Measurements from ENCODE around the gene OR51B4.
"Not testable (repeated sequence)": the region's sequence is repeated elsewhere in the genome, so short reads cannot be mapped to it uniquely, and the experiment has no call there.

The OR51B4 gene

DNA sequence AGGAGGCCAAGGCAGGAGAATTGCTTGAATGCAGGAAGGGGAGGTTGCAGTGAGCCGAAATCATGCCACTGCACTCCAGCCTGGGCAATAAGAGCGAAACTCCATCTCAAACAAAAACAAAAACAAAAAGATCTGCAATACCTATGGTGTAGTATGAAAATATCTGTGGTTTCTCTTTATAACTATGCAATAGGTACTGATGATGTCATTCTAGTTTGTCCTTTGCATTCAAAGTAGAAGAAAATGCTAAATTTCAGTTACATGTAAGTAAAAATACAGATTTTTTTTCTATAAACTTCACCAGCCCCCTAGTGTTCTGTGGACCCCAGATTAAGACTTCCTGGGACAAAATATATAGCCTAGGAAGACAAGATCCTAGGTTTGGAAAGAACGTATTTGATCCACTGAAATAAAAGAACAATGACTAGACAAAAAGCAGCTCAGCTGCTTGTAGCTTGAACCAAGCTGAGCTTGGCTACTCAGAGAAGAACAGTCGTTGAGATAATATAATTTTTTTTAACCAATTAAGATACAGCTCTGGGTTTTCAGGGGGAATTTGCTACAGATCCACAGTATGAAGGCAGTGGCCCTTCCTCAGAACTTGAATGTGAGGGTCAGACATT lies 29.2 kb downstream of the OR51B4 start:
- no peak for DNase-seq

DNA sequence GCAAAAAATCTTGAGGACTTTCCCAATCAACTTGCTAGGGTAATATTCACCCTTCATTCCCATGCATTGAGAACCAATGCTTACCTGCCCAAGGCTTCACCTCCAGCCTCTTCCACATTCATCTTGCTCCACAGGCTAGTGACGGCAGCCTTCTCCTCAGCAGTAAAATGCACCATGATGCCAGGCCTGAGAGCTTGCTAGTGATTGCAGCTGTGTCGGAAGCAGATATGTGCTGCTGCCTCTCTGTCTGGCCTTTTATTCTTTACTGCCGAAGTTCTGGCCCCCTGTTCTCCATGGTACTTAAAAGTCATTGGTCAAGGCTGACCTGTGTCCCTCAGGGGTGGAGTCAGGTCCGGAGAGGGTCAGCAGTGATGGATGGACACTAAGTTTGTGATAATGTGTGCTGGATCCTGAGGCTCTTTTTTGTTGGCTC lies 32.0 kb downstream of the OR51B4 start, which contains the start of gene HBE1:
Gene HBE1 (minus strand): TSS at position 231 of the 433 bp plus-strand sequence. CDS start 55 bp downstream, at position 176.
- no peak for DNase-seq

DNA sequence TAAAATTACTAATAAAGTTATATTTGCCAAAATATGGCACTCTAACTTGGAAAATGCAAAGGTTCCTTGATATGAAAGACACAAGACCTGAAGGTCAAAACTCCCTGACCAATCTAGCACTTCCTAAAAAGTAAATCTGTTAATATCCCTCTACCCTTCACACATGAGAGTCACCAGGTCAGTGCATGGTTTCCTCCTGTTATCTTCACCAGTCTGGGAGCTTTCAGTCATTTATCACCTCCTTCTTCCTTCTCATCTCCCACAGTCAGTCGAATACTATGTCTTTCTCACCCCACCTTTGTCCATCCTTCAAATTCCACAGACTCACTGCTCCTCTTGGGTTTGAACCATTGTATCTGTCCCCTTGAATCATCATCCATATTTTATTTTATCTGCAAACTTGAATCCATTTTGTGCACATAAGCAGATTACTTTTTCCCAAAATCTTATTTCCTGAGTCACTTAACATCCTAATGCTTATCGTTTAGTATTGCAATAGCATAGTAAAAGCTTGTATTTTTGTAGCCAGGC lies 34.6 kb downstream of the OR51B4 start:
- DNase-seq = no peak

DNA sequence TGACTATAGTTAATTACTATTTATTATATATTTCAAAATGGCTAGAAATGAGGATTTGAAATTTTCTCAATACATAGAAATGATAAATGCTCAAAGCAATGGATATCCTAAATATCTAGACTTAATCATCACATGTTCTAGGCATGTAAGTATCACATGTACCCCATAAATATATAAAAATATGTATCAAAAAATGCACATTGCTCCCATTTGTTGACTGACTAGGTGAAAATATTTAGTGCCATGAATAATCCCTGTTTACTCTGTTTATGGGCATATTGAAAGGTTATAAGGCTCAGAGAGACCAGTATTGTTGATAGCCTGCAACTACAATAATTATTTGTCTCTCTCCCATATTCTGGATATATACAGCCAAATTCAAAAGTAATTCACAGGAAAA lies 35.1 kb downstream of the OR51B4 start:
- no peak for DNase-seq

DNA sequence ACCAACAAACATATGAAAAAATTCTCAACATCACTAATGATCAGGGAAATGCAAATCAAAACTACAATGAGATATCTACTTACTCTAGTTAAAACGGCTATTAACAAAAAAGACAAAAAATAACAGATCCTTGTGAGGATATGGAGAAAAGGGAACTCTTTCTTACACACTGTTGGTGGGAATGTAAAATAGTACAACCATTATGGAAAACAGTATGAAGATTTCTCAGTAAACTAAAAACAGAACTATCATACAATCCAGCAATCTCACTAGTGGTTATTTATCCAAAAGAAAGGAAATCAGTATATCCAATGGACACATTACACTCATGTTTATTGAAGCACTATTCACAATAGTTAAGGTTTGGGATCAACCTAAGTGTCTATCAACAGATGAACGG lies 35.9 kb downstream of the OR51B4 start:
- no peak for DNase-seq

DNA sequence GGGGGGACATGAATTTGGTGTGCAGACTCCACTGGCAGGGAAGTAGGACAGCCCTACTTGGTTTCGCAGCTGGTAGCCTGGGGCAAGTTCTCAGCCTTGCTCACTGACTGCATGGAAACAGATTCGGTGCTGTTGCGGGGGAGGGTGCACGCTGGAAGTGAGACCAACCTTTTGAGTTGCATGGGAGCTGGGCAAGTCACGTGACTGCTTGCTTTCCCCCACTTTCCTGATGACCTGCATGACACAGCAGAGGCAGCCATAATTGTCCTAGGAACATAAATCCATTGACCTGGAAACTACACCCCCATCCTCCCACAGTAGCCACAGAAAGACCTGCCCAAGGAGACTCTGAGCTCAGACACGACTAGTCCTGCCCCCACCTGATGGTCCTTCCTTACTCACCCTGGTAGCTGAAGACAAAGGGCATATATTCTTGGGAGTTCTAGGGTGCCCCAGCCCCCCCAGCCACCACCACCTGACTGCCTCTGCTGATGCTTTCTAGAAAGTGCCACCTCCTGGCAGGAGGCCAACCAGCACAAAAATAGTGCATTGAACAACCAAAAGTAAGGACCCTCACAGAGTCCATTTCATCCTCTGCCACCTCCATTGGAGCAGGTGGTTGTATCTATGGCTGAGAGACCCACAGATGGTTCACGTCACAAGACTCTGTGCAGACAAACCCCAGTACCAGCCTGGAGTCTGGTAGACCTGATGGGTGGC lies 43.0 kb downstream of the OR51B4 start:
- no peak for DNase-seq

DNA sequence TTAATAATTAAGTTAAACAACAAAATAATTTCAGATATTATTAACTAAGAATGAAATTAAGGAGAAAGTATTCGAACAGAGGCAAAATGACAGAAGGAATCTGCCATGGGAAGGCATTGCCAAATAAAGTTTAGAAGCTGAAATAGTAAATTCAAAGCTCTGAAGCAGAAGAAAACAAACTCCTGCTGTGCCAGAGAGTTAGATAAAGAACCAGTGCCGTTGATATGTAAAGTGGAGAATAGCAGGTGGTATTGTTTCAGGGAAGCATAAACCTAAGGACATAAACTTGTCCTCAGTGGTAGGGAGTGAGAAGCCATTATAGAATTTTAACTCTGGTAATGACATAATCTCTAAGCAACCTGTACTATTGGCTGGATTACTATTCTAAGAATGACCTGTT lies 44.5 kb downstream of the OR51B4 start:
- DNase-seq = no peak

DNA sequence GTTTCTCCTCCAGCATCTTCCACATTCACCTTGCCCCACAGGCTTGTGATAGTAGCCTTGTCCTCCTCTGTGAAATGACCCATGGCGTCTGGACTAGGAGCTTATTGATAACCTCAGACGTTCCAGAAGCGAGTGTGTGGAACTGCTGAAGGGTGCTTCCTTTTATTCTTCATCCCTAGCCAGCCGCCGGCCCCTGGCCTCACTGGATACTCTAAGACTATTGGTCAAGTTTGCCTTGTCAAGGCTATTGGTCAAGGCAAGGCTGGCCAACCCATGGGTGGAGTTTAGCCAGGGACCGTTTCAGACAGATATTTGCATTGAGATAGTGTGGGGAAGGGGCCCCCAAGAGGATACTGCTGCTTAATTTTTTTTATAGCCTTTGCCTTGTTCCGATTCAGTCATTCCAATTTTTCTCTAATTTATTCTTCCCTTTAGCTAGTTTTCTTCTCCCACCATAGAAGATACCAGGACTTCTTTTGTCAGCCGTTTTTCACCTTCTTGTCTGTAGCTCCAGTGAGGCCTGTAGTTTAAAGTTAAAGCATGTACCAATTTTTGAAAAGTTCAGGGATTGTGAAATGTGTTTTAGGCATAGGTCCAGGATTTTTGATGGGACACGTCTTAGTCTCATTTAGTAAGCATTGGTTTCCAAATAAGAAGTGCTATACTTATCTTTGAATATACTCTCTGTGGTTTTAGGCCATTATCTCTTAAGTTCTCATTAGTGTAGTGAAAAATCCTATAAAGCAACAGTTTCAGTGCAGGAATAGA lies 46.9 kb downstream of the OR51B4 start, which contains the start of gene HBG2:
Gene HBG2 (minus strand): TSS at position 136 of the 768 bp plus-strand sequence. CDS start 53 bp downstream, at position 83.
- not testable (repeated sequence) for DNase-seq

DNA sequence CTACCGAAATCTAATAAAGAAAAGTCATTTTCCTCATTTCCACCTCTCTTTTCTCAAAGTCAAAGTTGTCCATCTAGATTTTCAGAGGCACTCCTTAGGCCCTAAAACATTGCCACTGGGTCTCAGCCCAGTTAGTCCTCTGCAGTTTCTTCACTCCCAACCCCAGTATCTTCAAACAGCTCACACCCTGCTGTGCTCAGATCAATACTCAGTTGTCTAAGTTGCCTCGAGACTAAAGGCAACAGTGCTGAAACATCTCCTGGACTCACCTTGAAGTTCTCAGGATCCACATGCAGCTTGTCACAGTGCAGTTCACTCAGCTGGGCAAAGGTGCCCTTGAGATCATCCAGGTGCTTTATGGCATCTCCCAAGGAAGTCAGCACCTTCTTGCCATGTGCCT lies 47.7 kb downstream of the OR51B4 start:
- not testable (repeated sequence) for DNase-seq

DNA sequence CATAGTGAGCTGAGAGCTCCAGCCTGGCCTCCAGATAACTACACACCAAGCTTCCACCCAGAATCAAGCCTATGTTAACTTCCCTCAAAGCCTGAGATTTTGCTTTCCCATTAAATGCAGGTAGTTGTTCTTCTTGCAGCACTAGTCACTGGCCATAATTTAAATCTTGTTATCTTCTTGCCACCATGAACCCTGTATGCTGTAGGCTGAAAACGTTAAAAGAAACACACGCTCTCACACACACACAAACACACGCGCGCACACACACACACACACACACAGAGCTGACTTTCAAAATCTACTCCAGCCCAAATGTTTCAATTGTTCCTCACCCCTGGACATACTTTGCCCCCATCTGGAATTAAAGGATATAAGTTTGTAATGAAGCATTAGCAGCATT lies 48.3 kb downstream of the OR51B4 start:
- not testable (repeated sequence) for DNase-seq

DNA sequence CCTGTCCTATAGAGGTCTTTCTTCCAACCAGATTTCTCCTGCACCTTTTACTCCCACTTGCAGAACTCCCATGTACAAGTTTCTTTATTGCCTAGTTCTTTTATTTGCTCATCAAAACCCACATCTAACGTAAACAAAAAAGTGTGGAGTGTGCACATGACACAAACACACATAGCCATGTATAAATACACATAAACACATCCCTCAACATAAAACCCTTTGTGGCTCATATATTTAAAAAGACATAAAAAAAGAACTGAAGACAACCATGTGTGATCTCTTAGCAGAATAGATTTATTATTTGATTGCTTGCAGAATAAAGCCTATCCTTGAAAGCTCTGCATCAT lies 48.9 kb downstream of the OR51B4 start:
- no peak for DNase-seq

DNA sequence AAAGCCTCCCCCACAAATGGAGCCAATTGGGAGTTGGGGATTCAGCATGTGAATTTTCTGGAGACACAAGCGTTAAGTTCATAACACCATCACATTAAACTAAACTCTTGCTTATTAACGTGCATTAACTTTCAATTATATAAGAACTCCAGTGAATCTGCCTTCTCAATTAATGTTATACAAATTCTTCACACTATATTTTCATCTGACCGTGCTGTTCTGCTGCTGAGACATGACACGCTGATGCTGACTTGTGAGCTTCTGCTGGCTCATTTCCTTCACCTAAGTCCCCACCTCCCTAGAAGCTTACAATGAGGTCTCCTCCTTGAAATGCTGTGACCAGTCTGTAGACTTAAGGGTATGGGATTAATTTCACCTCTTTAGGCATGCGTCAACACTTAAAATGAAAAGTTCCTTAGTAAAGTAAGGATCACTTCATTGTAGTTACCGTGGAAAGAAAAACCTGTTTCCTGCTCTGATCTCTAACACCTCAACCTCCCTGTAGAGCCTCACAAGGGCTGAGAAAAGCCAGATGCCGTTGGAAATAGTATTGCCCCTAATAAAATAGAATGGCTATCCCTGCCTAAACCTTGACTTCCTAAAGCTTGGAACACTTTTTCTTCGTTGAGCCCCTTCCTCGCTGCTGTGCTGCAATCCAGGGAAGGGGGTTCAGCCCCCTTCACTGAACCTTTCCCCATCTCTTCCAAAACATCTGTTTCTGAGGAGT lies 49.4 kb downstream of the OR51B4 start:
- DNase-seq = no peak

DNA sequence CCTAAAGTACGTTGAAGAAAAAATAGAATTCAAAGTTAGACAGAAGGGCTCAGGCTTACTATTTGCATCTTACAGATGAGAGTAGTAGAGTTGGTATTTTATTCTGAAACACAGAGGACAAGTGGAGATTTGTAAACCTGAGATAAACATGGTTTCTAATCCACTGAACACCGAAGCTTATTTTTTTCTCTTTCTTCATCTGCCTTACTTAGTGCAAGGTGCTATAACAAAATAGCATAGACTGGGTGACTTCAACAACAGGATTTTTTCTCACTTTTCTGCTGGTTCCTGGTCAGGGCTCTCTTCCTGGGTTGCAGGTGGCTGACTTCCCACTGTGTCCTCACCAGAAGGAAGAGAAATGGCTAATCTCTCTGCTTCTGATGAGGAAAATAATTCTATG lies 50.0 kb downstream of the OR51B4 start:
- DNase-seq = no peak

Measured in NCI-H82 (cell line).